ENCODE data around the gene PKD2. TPM values are rescaled to one million over a fixed set of nuclear protein-coding genes. Genes with fewer than 3 reads are reported as not detected.

PKD2 gene
- total RNA-seq, 1 donor, result 106 TPM

GRCh38 chr4:87977521-87978278, 29.7 kb upstream of the PKD2 start:
- no peak for DNase-seq (ENCODE audit: insufficient read length, low spot score, missing footprints)
- no peak for TF ChIP-seq CTCF (IDR thresholded peaks at IDR 0.05; ENCODE audit: extremely low read depth, low read depth, low read length)
- H3K4me1 ChIP-seq (ENCODE audit: insufficient read depth, low read length), result peaks cover 18% of the 10 kb centered on the region

GRCh38 chr4:87978681-87979080, 28.8 kb upstream of the PKD2 start:
- no peaks in the 10 kb centered on the region for H3K36me3 ChIP-seq (ENCODE audit: insufficient read depth, low read length)
- peak overlapping the region; percentile 29 for H3K4me2 ChIP-seq (ENCODE audit: insufficient read depth, low read length)
- peaks cover 10% of the 10 kb centered on the region for H3K27me3 ChIP-seq (ENCODE audit: insufficient read depth, low read length)
- no peaks in the 10 kb centered on the region for H3K79me2 ChIP-seq (ENCODE audit: insufficient read depth, low read length)
- no peaks in the 10 kb centered on the region for H4K20me1 ChIP-seq (ENCODE audit: insufficient read depth, low read length)
- peaks cover 14% of the 10 kb centered on the region for H3K4me1 ChIP-seq (ENCODE audit: insufficient read depth, low read length)
- H3K9me3 ChIP-seq (ENCODE audit: low read depth, low read length), result no peaks in the 10 kb centered on the region
- no peak for DNase-seq (ENCODE audit: insufficient read length, low spot score, missing footprints)
- H3K4me3 ChIP-seq (ENCODE audit: insufficient read depth, low read length), result peak overlapping the region; percentile 4
- TF ChIP-seq CTCF (IDR thresholded peaks at IDR 0.05; ENCODE audit: extremely low read depth, low read depth, low read length), result no peak
- peak overlapping the region; percentile 20 for H2AFZ ChIP-seq (ENCODE audit: low read length)
- H3K27ac ChIP-seq (ENCODE audit: low read depth, low read length), result no peak overlapping the region

More at GRCh38 chr4:87977521-87978278, 29.7 kb upstream of the PKD2 start:
- no peak overlapping the region for H3K4me3 ChIP-seq (ENCODE audit: insufficient read depth, low read length)
- H4K20me1 ChIP-seq (ENCODE audit: insufficient read depth, low read length), result no peaks in the 10 kb centered on the region
- H3K36me3 ChIP-seq (ENCODE audit: insufficient read depth, low read length), result no peaks in the 10 kb centered on the region
- peaks cover 10% of the 10 kb centered on the region for H3K27me3 ChIP-seq (ENCODE audit: insufficient read depth, low read length)
- no peak overlapping the region for H3K27ac ChIP-seq (ENCODE audit: low read depth, low read length)
- no peaks in the 10 kb centered on the region for H3K9me3 ChIP-seq (ENCODE audit: low read depth, low read length)
- no peaks in the 10 kb centered on the region for H3K79me2 ChIP-seq (ENCODE audit: insufficient read depth, low read length)
- H3K4me2 ChIP-seq (ENCODE audit: insufficient read depth, low read length), result no peak overlapping the region
- peak overlapping the region; percentile 34 for H2AFZ ChIP-seq (ENCODE audit: low read length)

GRCh38 chr4:87979810-87980209, 27.6 kb upstream of the PKD2 start:
- Histone ChIP-seq H3K4me1 (ENCODE audit: insufficient read depth, low read length) (peaks cover 10% of the 10 kb centered on the region), H3K36me3 (ENCODE audit: insufficient read depth, low read length) (no peaks in the 10 kb centered on the region), H3K27ac (ENCODE audit: low read depth, low read length) (no peak overlapping the region), H3K79me2 (ENCODE audit: insufficient read depth, low read length) (no peaks in the 10 kb centered on the region), H4K20me1 (ENCODE audit: insufficient read depth, low read length) (no peaks in the 10 kb centered on the region), H3K4me2 (ENCODE audit: insufficient read depth, low read length) (no peak overlapping the region), H3K27me3 (ENCODE audit: insufficient read depth, low read length) (peaks cover 10% of the 10 kb centered on the region), H3K4me3 (ENCODE audit: insufficient read depth, low read length) (no peak overlapping the region), H3K9me3 (ENCODE audit: low read depth, low read length) (no peaks in the 10 kb centered on the region), H2AFZ (ENCODE audit: low read length) (no peak overlapping the region)
- no peak for DNase-seq (ENCODE audit: insufficient read length, low spot score, missing footprints)
- TF ChIP-seq CTCF (IDR thresholded peaks at IDR 0.05; ENCODE audit: extremely low read depth, low read depth, low read length), result no peak

GRCh38 chr4:87981486-87981885, 25.9 kb upstream of the PKD2 start:
- Histone ChIP-seq H3K79me2 (ENCODE audit: insufficient read depth, low read length) (no peaks in the 10 kb centered on the region), H3K4me3 (ENCODE audit: insufficient read depth, low read length) (no peak overlapping the region), H3K9me3 (ENCODE audit: low read depth, low read length) (no peaks in the 10 kb centered on the region), H3K4me2 (ENCODE audit: insufficient read depth, low read length) (no peak overlapping the region), H3K36me3 (ENCODE audit: insufficient read depth, low read length) (no peaks in the 10 kb centered on the region), H3K27ac (ENCODE audit: low read depth, low read length) (no peak overlapping the region), H3K27me3 (ENCODE audit: insufficient read depth, low read length) (no peaks in the 10 kb centered on the region), H4K20me1 (ENCODE audit: insufficient read depth, low read length) (no peaks in the 10 kb centered on the region), H3K4me1 (ENCODE audit: insufficient read depth, low read length) (no peaks in the 10 kb centered on the region), H2AFZ (ENCODE audit: low read length) (no peak overlapping the region)
- no peak for TF ChIP-seq CTCF (IDR thresholded peaks at IDR 0.05; ENCODE audit: extremely low read depth, low read depth, low read length)
- DNase-seq (ENCODE audit: insufficient read length, low spot score, missing footprints), result no peak

Measured in osteoblast (primary cell).